Cardiac fibroblast (primary cell): Measurements from ENCODE around the gene FAM193B.

Source experiments
- DNase-seq, 2 donors: peaks; one replicate each; pipeline versions ENCODE4 v3.0.0 to v3.0.0-alpha.2; 2010; ENCODE audit warnings: low read depth in 2 of 2
- H3K4me3 ChIP-seq, 2 donors: replicated peaks in 1 of 2; 1 replicate in 1 of 2; 2 replicates in 1 of 2; pipeline ENCODE4 v1.5.1; 2011; ENCODE audit warnings: low read depth in 2 of 2, low read length in 2 of 2, mild to moderate bottlenecking in 2 of 2, moderate library complexity in 1 of 2
- CTCF ChIP-seq: IDR thresholded peaks from one replicate; pipeline ENCODE4 v1.5.1; 2011; ENCODE audit warnings: low read depth, mild to moderate bottlenecking, low read length, inconsistent platforms

The FAM193B gene

GRCh38 chr5:177502886-177503285, 51.5 kb downstream of the FAM193B start:
- no peak for DNase-seq
- no peak for TF ChIP-seq CTCF
- H3K4me3 ChIP-seq: no peak overlapping the region

GRCh38 chr5:177501874-177502678, 52.3 kb downstream of the FAM193B start:
- no peak for DNase-seq
- no peak overlapping the region for H3K4me3 ChIP-seq
- TF ChIP-seq CTCF: no peak

GRCh38 chr5:177500685-177501522, 53.5 kb downstream of the FAM193B start:
- peak; percentile 87 to 90 for DNase-seq
- TF ChIP-seq CTCF: peak; percentile 97
- H3K4me3 ChIP-seq: no peak overlapping the region

GRCh38 chr5:177499842-177500241, 54.5 kb downstream of the FAM193B start:
- no peak for DNase-seq
- H3K4me3 ChIP-seq: no peak overlapping the region
- TF ChIP-seq CTCF: no peak

GRCh38 chr5:177498013-177498787, 56.2 kb downstream of the FAM193B start:
- DNase-seq: peak in 1 of 2 donors; percentile 39
- H3K4me3 ChIP-seq: peak overlapping the region; percentile 44 to 87
- TF ChIP-seq CTCF: no peak

GRCh38 chr5:177497292-177498012, 56.9 kb downstream of the FAM193B start, which contains the start of gene PDLIM7:
Gene PDLIM7 (minus strand): TSS chr5:177497604. CDS start chr5:177496512, 1,092 bp downstream.
- TF ChIP-seq CTCF: no peak
- H3K4me3 ChIP-seq: peak within 1 kb of the TSS; percentile 86 to 87
- DNase-seq: peak; percentile 98
